Activated CD4-positive, alpha-beta T cell treated with anti-CD3 and anti-CD28 coated beads for 24 hours (primary cell): Measurements from ENCODE around the gene IRX2.

ENCODE experiments used
- DNase-seq, 2 donors: peaks; one replicate each; pipeline ENCODE4 v3.0.0-alpha.2; 2020; ENCODE audit warnings: low read depth in 2 of 2

IRX2 gene

GRCh38 chr5:2741956-2742355 lies 9.5 kb downstream of the IRX2 start:
- DNase-seq, result no peak

- DNase-seq, result no peak
These were observed 10.5 kb downstream of the IRX2 start for GRCh38 chr5:2740876-2741555.

- no peak for DNase-seq
These were observed 11.2 kb downstream of the IRX2 start for GRCh38 chr5:2740051-2740875.

- DNase-seq, result no peak
These were observed 12.0 kb downstream of the IRX2 start for GRCh38 chr5:2739360-2740050.

GRCh38 chr5:2738700-2739359 lies 12.6 kb downstream of the IRX2 start:
- no peak for DNase-seq

- no peak for DNase-seq
These were observed 13.2 kb downstream of the IRX2 start for GRCh38 chr5:2738156-2738699.

GRCh38 chr5:2737273-2738155 lies 14.0 kb downstream of the IRX2 start:
- no peak for DNase-seq

- no peak for DNase-seq
These were observed 14.6 kb downstream of the IRX2 start for GRCh38 chr5:2736872-2737271.

GRCh38 chr5:2735996-2736395 lies 15.5 kb downstream of the IRX2 start:
- no peak for DNase-seq

- DNase-seq, result no peak
These were observed 18.6 kb downstream of the IRX2 start for GRCh38 chr5:2732850-2733249.

- no peak for DNase-seq
These were observed 19.5 kb downstream of the IRX2 start for GRCh38 chr5:2732004-2732403.

- DNase-seq, result no peak
These were observed 22.3 kb downstream of the IRX2 start for GRCh38 chr5:2729189-2729588.

- no peak for DNase-seq
These were observed 23.9 kb downstream of the IRX2 start for GRCh38 chr5:2727550-2727949.

- no peak for DNase-seq
These were observed 25.3 kb downstream of the IRX2 start for GRCh38 chr5:2725980-2726765.

GRCh38 chr5:2724831-2725230 lies 26.6 kb downstream of the IRX2 start:
- no peak for DNase-seq

GRCh38 chr5:2724031-2724581 lies 27.4 kb downstream of the IRX2 start:
- no peak for DNase-seq

- DNase-seq, result no peak
These were observed 28.6 kb downstream of the IRX2 start for GRCh38 chr5:2722901-2723300.

GRCh38 chr5:2721385-2722138 lies 29.9 kb downstream of the IRX2 start:
- no peak for DNase-seq

GRCh38 chr5:2719332-2719731 lies 32.1 kb downstream of the IRX2 start:
- no peak for DNase-seq
